ENCODE measurements around the gene PI4KA. TPM values are rescaled to one million over a fixed set of nuclear protein-coding genes. Genes with fewer than 3 reads are reported as not detected.
"Not testable (repeated sequence)": the region's sequence is repeated elsewhere in the genome, so short reads cannot be mapped to it uniquely, and the experiment has no call there.

Gene PI4KA
- total RNA-seq, 1 experiment from 2014 or later = 54.3 TPM

DNA sequence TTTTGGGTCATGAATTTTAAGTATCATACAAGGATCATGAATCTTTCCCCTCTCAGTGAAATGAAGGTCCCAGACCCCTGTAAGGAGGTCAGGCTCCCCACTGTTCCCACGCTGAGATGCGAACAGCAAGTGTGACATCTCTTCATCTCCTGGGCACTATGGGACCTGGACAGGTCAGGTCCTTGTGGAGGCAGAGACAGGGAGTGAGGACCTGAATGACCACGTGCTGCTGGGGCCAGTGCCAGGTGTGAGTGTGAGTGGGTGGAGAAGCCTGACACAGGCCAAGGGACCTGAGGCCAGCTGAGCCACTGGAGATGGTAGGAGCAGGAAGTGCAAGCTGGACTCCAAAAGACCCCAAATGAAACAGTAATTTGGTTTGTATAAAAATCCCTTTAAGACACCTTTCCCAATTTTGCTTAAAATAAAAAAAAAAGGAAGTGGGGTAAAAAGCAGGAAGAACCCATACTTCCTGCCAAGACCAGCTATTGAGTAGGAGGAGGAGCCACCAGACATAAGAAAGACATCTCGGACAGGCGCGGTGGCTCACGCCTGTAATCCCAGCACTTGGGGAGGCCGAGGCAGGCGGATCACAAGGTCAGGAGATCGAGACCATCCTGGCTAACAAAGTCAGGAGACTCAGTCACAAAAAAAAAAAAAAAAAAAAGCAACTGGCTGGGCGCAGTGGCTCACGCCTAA lies 120.1 kb downstream of the PI4KA start:
- POLR2A ChIA-PET = no interaction called here
- H3K36me3 ChIP-seq (ENCODE audit: control insufficient read depth, insufficient read depth, low read length) = no peaks in the 10 kb centered on the region
- H3K27me3 ChIP-seq (ENCODE audit: control insufficient read depth, insufficient read depth, low read length) = no peaks in the 10 kb centered on the region
- H3K9me3 ChIP-seq (ENCODE audit: control insufficient read depth, insufficient read depth, low read depth, low read length) = no peaks in the 10 kb centered on the region
- no peak overlapping the region for H3K4me3 ChIP-seq (ENCODE audit: low read depth in 2 of 2, low read length in 2 of 2)
- ATAC-seq (no peak), DNase-seq (ENCODE audit: low read depth, low spot score) (no peak)
- no TSS peak for BruUV-seq (replicated peaks)
- TF ChIP-seq, protein P1, sequence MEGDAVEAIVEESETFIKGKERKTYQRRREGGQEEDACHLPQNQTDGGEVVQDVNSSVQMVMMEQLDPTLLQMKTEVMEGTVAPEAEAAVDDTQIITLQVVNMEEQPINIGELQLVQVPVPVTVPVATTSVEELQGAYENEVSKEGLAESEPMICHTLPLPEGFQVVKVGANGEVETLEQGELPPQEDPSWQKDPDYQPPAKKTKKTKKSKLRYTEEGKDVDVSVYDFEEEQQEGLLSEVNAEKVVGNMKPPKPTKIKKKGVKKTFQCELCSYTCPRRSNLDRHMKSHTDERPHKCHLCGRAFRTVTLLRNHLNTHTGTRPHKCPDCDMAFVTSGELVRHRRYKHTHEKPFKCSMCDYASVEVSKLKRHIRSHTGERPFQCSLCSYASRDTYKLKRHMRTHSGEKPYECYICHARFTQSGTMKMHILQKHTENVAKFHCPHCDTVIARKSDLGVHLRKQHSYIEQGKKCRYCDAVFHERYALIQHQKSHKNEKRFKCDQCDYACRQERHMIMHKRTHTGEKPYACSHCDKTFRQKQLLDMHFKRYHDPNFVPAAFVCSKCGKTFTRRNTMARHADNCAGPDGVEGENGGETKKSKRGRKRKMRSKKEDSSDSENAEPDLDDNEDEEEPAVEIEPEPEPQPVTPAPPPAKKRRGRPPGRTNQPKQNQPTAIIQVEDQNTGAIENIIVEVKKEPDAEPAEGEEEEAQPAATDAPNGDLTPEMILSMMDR (IDR thresholded peaks at IDR 0.05) = no peak
- no peaks in the 10 kb centered on the region for H3K4me1 ChIP-seq (ENCODE audit: control insufficient read depth, insufficient read depth, low read length)
- intact Hi-C loops (cut with micrococcal nuclease; ENCODE audit: unreplicated experiment) (no loop called here), in situ Hi-C loops (cut with HindIII; ENCODE audit: low pct_unique_long_range_greater_than_20kb, low sequenced_read_pairs) (no loop called here)
- H3K27ac ChIP-seq (ENCODE audit: low read length) = no peak overlapping the region
- CTCF ChIA-PET = no interaction called here

- H3K4me1 ChIP-seq (ENCODE audit: control insufficient read depth, insufficient read depth, low read length); POLR2A ChIA-PET; BruUV-seq (replicated peaks); intact Hi-C loops (cut with micrococcal nuclease; ENCODE audit: unreplicated experiment); H3K9me3 ChIP-seq (ENCODE audit: control insufficient read depth, insufficient read depth, low read depth, low read length); DNase-seq (ENCODE audit: low read depth, low spot score); in situ Hi-C loops (cut with HindIII; ENCODE audit: low pct_unique_long_range_greater_than_20kb, low sequenced_read_pairs); H3K4me3 ChIP-seq (ENCODE audit: low read depth in 2 of 2, low read length in 2 of 2); H3K27ac ChIP-seq (ENCODE audit: low read length); H3K36me3 ChIP-seq (ENCODE audit: control insufficient read depth, insufficient read depth, low read length); CTCF ChIA-PET; H3K27me3 ChIP-seq (ENCODE audit: control insufficient read depth, insufficient read depth, low read length): not testable (repeated sequence)
- ATAC-seq = peak; percentile 39; the same call in 1 of the 2 replicates
These were observed 121.7 kb downstream of the PI4KA start for GRCh38 chr22:20736891-20737290.

DNA sequence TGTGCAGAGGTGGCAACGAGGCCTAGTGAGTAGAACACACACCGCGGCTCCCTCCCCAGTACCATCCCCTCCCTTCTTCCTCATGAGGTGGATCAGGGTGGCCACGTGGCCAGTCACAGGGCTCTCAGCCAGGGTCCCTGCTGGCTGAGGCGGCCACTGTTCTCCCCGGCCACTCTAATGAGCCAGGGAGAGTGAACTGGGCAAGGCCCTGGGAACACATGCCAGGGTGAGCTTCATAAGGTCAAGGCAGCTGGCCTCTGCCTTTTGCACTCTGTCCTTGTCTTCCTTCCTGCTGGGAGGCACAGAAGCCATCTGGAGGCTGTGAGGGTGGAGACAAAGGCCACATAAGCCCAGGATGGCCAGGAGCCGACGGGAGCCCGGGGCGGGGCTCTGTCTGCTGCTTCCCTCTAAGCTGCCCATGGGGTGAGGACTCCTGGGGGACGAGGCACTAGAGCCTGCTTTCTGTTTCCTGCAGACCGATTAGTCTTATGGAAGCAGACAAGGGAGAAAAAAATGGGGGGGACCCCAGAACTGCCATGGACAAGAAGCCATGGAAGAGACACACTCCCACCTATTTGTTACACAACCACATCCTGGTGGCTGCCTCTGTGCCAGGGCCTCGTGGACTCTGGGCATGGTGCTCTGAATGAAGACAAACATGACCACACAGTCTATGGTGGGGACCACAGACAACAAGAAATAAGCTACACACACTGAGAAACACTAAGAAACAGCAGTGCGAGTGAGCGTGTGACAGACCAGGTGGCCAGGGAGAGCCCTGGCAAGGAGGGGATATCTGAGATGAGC lies 123.1 kb downstream of the PI4KA start:
- ATAC-seq; POLR2A ChIA-PET; H3K9me3 ChIP-seq (ENCODE audit: control insufficient read depth, insufficient read depth, low read depth, low read length); H3K27me3 ChIP-seq (ENCODE audit: control insufficient read depth, insufficient read depth, low read length); H3K36me3 ChIP-seq (ENCODE audit: control insufficient read depth, insufficient read depth, low read length); H3K27ac ChIP-seq (ENCODE audit: low read length); DNase-seq (ENCODE audit: low read depth, low spot score); in situ Hi-C loops (cut with HindIII; ENCODE audit: low pct_unique_long_range_greater_than_20kb, low sequenced_read_pairs); intact Hi-C loops (cut with micrococcal nuclease; ENCODE audit: unreplicated experiment); CTCF ChIA-PET; H3K4me3 ChIP-seq (ENCODE audit: low read depth in 2 of 2, low read length in 2 of 2); H3K4me1 ChIP-seq (ENCODE audit: control insufficient read depth, insufficient read depth, low read length); BruUV-seq (replicated peaks): not testable (repeated sequence)

GRCh38 chr22:20732431-20732830 lies 126.2 kb downstream of the PI4KA start:
- H3K4me3 ChIP-seq (ENCODE audit: low read depth in 2 of 2, low read length in 2 of 2); ATAC-seq; H3K36me3 ChIP-seq (ENCODE audit: control insufficient read depth, insufficient read depth, low read length); in situ Hi-C loops (cut with HindIII; ENCODE audit: low pct_unique_long_range_greater_than_20kb, low sequenced_read_pairs); CTCF ChIA-PET; BruUV-seq (replicated peaks); H3K27ac ChIP-seq (ENCODE audit: low read length); H3K4me1 ChIP-seq (ENCODE audit: control insufficient read depth, insufficient read depth, low read length); H3K9me3 ChIP-seq (ENCODE audit: control insufficient read depth, insufficient read depth, low read depth, low read length); H3K27me3 ChIP-seq (ENCODE audit: control insufficient read depth, insufficient read depth, low read length); DNase-seq (ENCODE audit: low read depth, low spot score); intact Hi-C loops (cut with micrococcal nuclease; ENCODE audit: unreplicated experiment): not testable (repeated sequence)
- POLR2A ChIA-PET = interaction anchor here (0.6 kb wide), 1 partner anchor 287 kb away, joined by 5 read pairs; no protein-coding TSS in a partner anchor
